ENCODE measurements around the gene ATAD3B.

Gene ATAD3B

GRCh38 chr1:1489231-1489630, 17.7 kb downstream of the ATAD3B start:
- Histone ChIP-seq H3K4me3 (ENCODE audit: low read depth, low read length) (no peak overlapping the region), H3K79me2 (ENCODE audit: control insufficient read depth, insufficient read depth, low read length, poor library complexity) (no peaks in the 10 kb centered on the region), H2BK120ac (ENCODE audit: insufficient read depth, low read length, poor library complexity) (no peak overlapping the region), H2AK5ac (ENCODE audit: low read length) (no peak overlapping the region), H2AFZ (ENCODE audit: insufficient read depth, low read length, poor library complexity) (no peak overlapping the region), H3K14ac (ENCODE audit: low read length) (no peak overlapping the region), H3K4ac (ENCODE audit: low read depth, low read length) (no peak overlapping the region), H3K4me2 (ENCODE audit: low read length) (no peak overlapping the region), H3K27me3 (ENCODE audit: insufficient read depth, low read length) (no peaks in the 10 kb centered on the region), H3K9ac (ENCODE audit: low read length) (no peak overlapping the region), H3K4me1 (ENCODE audit: control insufficient read depth in 1 of 2, insufficient read depth in 2 of 2, low read length in 2 of 2) (no peaks in the 10 kb centered on the region), H4K91ac (ENCODE audit: low read depth, low read length) (no peak overlapping the region), H2BK12ac (ENCODE audit: low read length) (no peak overlapping the region), H3K23ac (ENCODE audit: low read length) (no peak overlapping the region), H3K18ac (ENCODE audit: low read length) (no peak overlapping the region), H3K36me3 (ENCODE audit: control insufficient read depth in 1 of 2, insufficient read depth in 2 of 2, low read length in 2 of 2) (peaks cover 70 to 71% of the 10 kb centered on the region in 2 experiments), H4K8ac (ENCODE audit: low read depth, low read length) (no peak overlapping the region), H4K12ac (ENCODE audit: low read depth, low read length) (no peak overlapping the region), H3K79me1 (ENCODE audit: low read length) (no peaks in the 10 kb centered on the region), H3K9me3 (ENCODE audit: insufficient read depth, low read depth, low read length) (peaks cover 9% of the 10 kb centered on the region), H2BK5ac (ENCODE audit: low read depth, low read length, poor library complexity) (no peak overlapping the region), H3K27ac (ENCODE audit: low read depth, low read length) (no peak overlapping the region)
- DNase-seq, result no peak
- no CpG with 5 or more reads among the region's 16 CpGs for WGBS (ENCODE audit: extremely low coverage, insufficient coverage, insufficient read length)

GRCh38 chr1:1489861-1490260, 18.3 kb downstream of the ATAD3B start:
- Histone ChIP-seq H3K27ac (ENCODE audit: low read depth, low read length) (no peak overlapping the region), H2AFZ (ENCODE audit: insufficient read depth, low read length, poor library complexity) (no peak overlapping the region), H3K4me3 (ENCODE audit: low read depth, low read length) (no peak overlapping the region), H2BK12ac (ENCODE audit: low read length) (no peak overlapping the region), H3K23ac (ENCODE audit: low read length) (no peak overlapping the region), H3K27me3 (ENCODE audit: insufficient read depth, low read length) (no peaks in the 10 kb centered on the region), H3K79me2 (ENCODE audit: control insufficient read depth, insufficient read depth, low read length, poor library complexity) (no peaks in the 10 kb centered on the region), H3K36me3 (ENCODE audit: control insufficient read depth in 1 of 2, insufficient read depth in 2 of 2, low read length in 2 of 2) (peaks cover 71% of the 10 kb centered on the region in 2 experiments), H3K79me1 (ENCODE audit: low read length) (no peaks in the 10 kb centered on the region), H3K18ac (ENCODE audit: low read length) (no peak overlapping the region), H3K14ac (ENCODE audit: low read length) (no peak overlapping the region), H4K91ac (ENCODE audit: low read depth, low read length) (no peak overlapping the region), H4K8ac (ENCODE audit: low read depth, low read length) (no peak overlapping the region), H3K4me1 (ENCODE audit: control insufficient read depth in 1 of 2, insufficient read depth in 2 of 2, low read length in 2 of 2) (no peaks in the 10 kb centered on the region), H2BK5ac (ENCODE audit: low read depth, low read length, poor library complexity) (no peak overlapping the region), H4K12ac (ENCODE audit: low read depth, low read length) (no peak overlapping the region), H3K9ac (ENCODE audit: low read length) (no peak overlapping the region), H3K4ac (ENCODE audit: low read depth, low read length) (no peak overlapping the region), H3K9me3 (ENCODE audit: insufficient read depth, low read depth, low read length) (peaks cover 9% of the 10 kb centered on the region), H2AK5ac (ENCODE audit: low read length) (no peak overlapping the region), H3K4me2 (ENCODE audit: low read length) (no peak overlapping the region), H2BK120ac (ENCODE audit: insufficient read depth, low read length, poor library complexity) (no peak overlapping the region)
- no peak for DNase-seq
- WGBS (ENCODE audit: extremely low coverage, insufficient coverage, insufficient read length), result no CpG with 5 or more reads among the region's 19 CpGs

- Histone ChIP-seq H3K23ac (ENCODE audit: low read length) (no peak overlapping the region), H2AFZ (ENCODE audit: insufficient read depth, low read length, poor library complexity) (no peak overlapping the region), H2AK5ac (ENCODE audit: low read length) (no peak overlapping the region), H3K14ac (ENCODE audit: low read length) (no peak overlapping the region), H3K4me1 (ENCODE audit: control insufficient read depth in 1 of 2, insufficient read depth in 2 of 2, low read length in 2 of 2) (no peaks in the 10 kb centered on the region), H3K9me3 (ENCODE audit: insufficient read depth, low read depth, low read length) (peaks cover 9% of the 10 kb centered on the region), H3K4me2 (ENCODE audit: low read length) (no peak overlapping the region), H3K4me3 (ENCODE audit: low read depth, low read length) (no peak overlapping the region), H4K12ac (ENCODE audit: low read depth, low read length) (no peak overlapping the region), H3K27me3 (ENCODE audit: insufficient read depth, low read length) (no peaks in the 10 kb centered on the region), H3K79me2 (ENCODE audit: control insufficient read depth, insufficient read depth, low read length, poor library complexity) (no peaks in the 10 kb centered on the region), H2BK5ac (ENCODE audit: low read depth, low read length, poor library complexity) (no peak overlapping the region), H3K79me1 (ENCODE audit: low read length) (no peaks in the 10 kb centered on the region), H3K36me3 (ENCODE audit: control insufficient read depth in 1 of 2, insufficient read depth in 2 of 2, low read length in 2 of 2) (peaks cover 73 to 76% of the 10 kb centered on the region in 2 experiments), H3K18ac (ENCODE audit: low read length) (no peak overlapping the region), H3K27ac (ENCODE audit: low read depth, low read length) (no peak overlapping the region), H3K9ac (ENCODE audit: low read length) (no peak overlapping the region), H2BK12ac (ENCODE audit: low read length) (no peak overlapping the region), H4K91ac (ENCODE audit: low read depth, low read length) (no peak overlapping the region), H4K8ac (ENCODE audit: low read depth, low read length) (no peak overlapping the region), H2BK120ac (ENCODE audit: insufficient read depth, low read length, poor library complexity) (no peak overlapping the region), H3K4ac (ENCODE audit: low read depth, low read length) (no peak overlapping the region)
- no peak for DNase-seq
- WGBS (ENCODE audit: extremely low coverage, insufficient coverage, insufficient read length), result no CpG with 5 or more reads among the region's 25 CpGs
Observed at GRCh38 chr1:1490633-1491230, 19.2 kb downstream of the ATAD3B start.

- Histone ChIP-seq H4K91ac (ENCODE audit: low read depth, low read length) (no peak overlapping the region), H3K4me1 (ENCODE audit: control insufficient read depth in 1 of 2, insufficient read depth in 2 of 2, low read length in 2 of 2) (no peaks in the 10 kb centered on the region), H3K79me1 (ENCODE audit: low read length) (no peaks in the 10 kb centered on the region), H3K79me2 (ENCODE audit: control insufficient read depth, insufficient read depth, low read length, poor library complexity) (no peaks in the 10 kb centered on the region), H3K27me3 (ENCODE audit: insufficient read depth, low read length) (no peaks in the 10 kb centered on the region), H2AFZ (ENCODE audit: insufficient read depth, low read length, poor library complexity) (no peak overlapping the region), H3K4me3 (ENCODE audit: low read depth, low read length) (no peak overlapping the region), H3K9ac (ENCODE audit: low read length) (no peak overlapping the region), H3K9me3 (ENCODE audit: insufficient read depth, low read depth, low read length) (peaks cover 9% of the 10 kb centered on the region), H2AK5ac (ENCODE audit: low read length) (no peak overlapping the region), H3K36me3 (ENCODE audit: control insufficient read depth in 1 of 2, insufficient read depth in 2 of 2, low read length in 2 of 2) (peaks cover 73 to 75% of the 10 kb centered on the region in 2 experiments), H3K4ac (ENCODE audit: low read depth, low read length) (no peak overlapping the region), H4K12ac (ENCODE audit: low read depth, low read length) (no peak overlapping the region), H2BK120ac (ENCODE audit: insufficient read depth, low read length, poor library complexity) (no peak overlapping the region), H3K18ac (ENCODE audit: low read length) (no peak overlapping the region), H3K23ac (ENCODE audit: low read length) (no peak overlapping the region), H4K8ac (ENCODE audit: low read depth, low read length) (no peak overlapping the region), H2BK5ac (ENCODE audit: low read depth, low read length, poor library complexity) (no peak overlapping the region), H3K27ac (ENCODE audit: low read depth, low read length) (no peak overlapping the region), H2BK12ac (ENCODE audit: low read length) (no peak overlapping the region), H3K4me2 (ENCODE audit: low read length) (no peak overlapping the region), H3K14ac (ENCODE audit: low read length) (no peak overlapping the region)
- WGBS (ENCODE audit: extremely low coverage, insufficient coverage, insufficient read length), result no CpG with 5 or more reads among the region's 10 CpGs
- no peak for DNase-seq
Observed at GRCh38 chr1:1491601-1492000, 20.0 kb downstream of the ATAD3B start.

All from trophoblast cell (in vitro differentiated cells and primary cell).